HUES6 (cell line): ENCODE data around the gene RPS6KA5.

Experiments
- H3K27ac ChIP-seq: 2 replicates; pipeline ENCODE4 v1.7.0; 2013; ENCODE audit warnings: low read depth, mild to moderate bottlenecking, low read length, inconsistent platforms
- H3K27me3 ChIP-seq: 2 replicates; pipeline ENCODE4 v1.6.1; 2013; ENCODE audit warnings: low read length; ENCODE audit not compliant: control insufficient read depth, insufficient read depth
- H3K36me3 ChIP-seq: 2 replicates; pipeline ENCODE4 v1.6.1; 2013; ENCODE audit warnings: low read length; ENCODE audit not compliant: control insufficient read depth, insufficient read depth
- H3K4me1 ChIP-seq: 2 replicates; pipeline ENCODE4 v1.6.1; 2013; ENCODE audit warnings: low read length; ENCODE audit not compliant: control insufficient read depth, insufficient read depth
- H3K4me3 ChIP-seq: 2 replicates; pipeline ENCODE4 v1.5.1; 2013; ENCODE audit warnings: low read depth, low read length
- H3K9ac ChIP-seq: one replicate; pipeline ENCODE4 v1.6.1; 2013; ENCODE audit warnings: mild to moderate bottlenecking, low read length
- H3K9me3 ChIP-seq: 2 replicates; pipeline ENCODE4 v1.6.1; 2013; ENCODE audit warnings: low read depth, low read length; ENCODE audit not compliant: control insufficient read depth, insufficient read depth

Gene RPS6KA5

DNA sequence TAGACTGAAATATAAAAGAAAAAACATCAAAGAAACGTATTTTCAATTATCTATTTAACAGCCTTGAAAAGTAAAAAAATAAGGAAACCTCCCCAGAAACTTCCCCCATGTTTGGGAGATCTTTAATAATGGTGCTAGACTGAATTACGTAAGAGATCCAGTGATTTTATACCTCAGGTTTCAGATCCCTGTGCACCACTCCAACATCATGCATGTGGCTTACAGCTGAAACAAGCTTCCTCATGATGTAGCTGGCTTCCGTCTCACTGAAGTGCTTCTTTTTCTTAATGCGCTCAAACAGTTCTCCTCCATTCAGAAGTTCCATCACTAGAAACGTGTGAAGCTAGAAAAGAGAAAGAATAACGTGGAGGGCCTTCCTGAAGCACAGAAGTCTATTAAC, 166.2 kb downstream of the RPS6KA5 start:
- H3K9ac ChIP-seq: no peak overlapping the region
- H3K4me3 ChIP-seq: no peak overlapping the region
- no peaks in the 10 kb centered on the region for H3K36me3 ChIP-seq

GRCh38 chr14:90893510-90893909, 166.9 kb downstream of the RPS6KA5 start:
- Histone ChIP-seq H3K4me1 (no peaks in the 10 kb centered on the region; the same call in 1 of the 2 replicates), H3K36me3 (no peaks in the 10 kb centered on the region), H3K4me3 (no peak overlapping the region), H3K9ac (no peak overlapping the region), H3K27ac (no peak overlapping the region), H3K27me3 (no peaks in the 10 kb centered on the region), H3K9me3 (no peaks in the 10 kb centered on the region)

More for the DNA sequence above, 166.2 kb downstream of the RPS6KA5 start:
- Histone ChIP-seq H3K27ac (no peak overlapping the region), H3K27me3 (no peaks in the 10 kb centered on the region), H3K4me1 (peaks cover 4% of the 10 kb centered on the region; the same call in 1 of the 2 replicates), H3K9me3 (no peaks in the 10 kb centered on the region)

GRCh38 chr14:90892970-90893369, 167.5 kb downstream of the RPS6KA5 start:
- Histone ChIP-seq H3K27me3 (no peaks in the 10 kb centered on the region), H3K4me3 (no peak overlapping the region), H3K27ac (no peak overlapping the region), H3K36me3 (no peaks in the 10 kb centered on the region), H3K9me3 (no peaks in the 10 kb centered on the region), H3K4me1 (no peaks in the 10 kb centered on the region), H3K9ac (no peak overlapping the region)

GRCh38 chr14:90891326-90891725, 169.1 kb downstream of the RPS6KA5 start:
- Histone ChIP-seq H3K9me3 (no peaks in the 10 kb centered on the region), H3K27ac (no peak overlapping the region), H3K4me1 (no peaks in the 10 kb centered on the region), H3K9ac (no peak overlapping the region), H3K4me3 (no peak overlapping the region), H3K27me3 (no peaks in the 10 kb centered on the region), H3K36me3 (no peaks in the 10 kb centered on the region)

GRCh38 chr14:90890322-90891020, 170.0 kb downstream of the RPS6KA5 start:
- H3K9ac ChIP-seq: no peak overlapping the region
- no peaks in the 10 kb centered on the region for H3K4me1 ChIP-seq
- no peak overlapping the region for H3K4me3 ChIP-seq
- H3K27me3 ChIP-seq: no peaks in the 10 kb centered on the region
- H3K36me3 ChIP-seq: no peaks in the 10 kb centered on the region
- no peaks in the 10 kb centered on the region for H3K9me3 ChIP-seq
- H3K27ac ChIP-seq: no peak overlapping the region

GRCh38 chr14:90886297-90886815, 174.1 kb downstream of the RPS6KA5 start:
- H3K27ac ChIP-seq: no peak overlapping the region
- H3K36me3 ChIP-seq: no peaks in the 10 kb centered on the region
- H3K9ac ChIP-seq: no peak overlapping the region
- H3K4me1 ChIP-seq: peaks cover 6% of the 10 kb centered on the region; the same call in 1 of the 2 replicates
- no peak overlapping the region for H3K4me3 ChIP-seq
- no peaks in the 10 kb centered on the region for H3K27me3 ChIP-seq
- no peaks in the 10 kb centered on the region for H3K9me3 ChIP-seq

DNA sequence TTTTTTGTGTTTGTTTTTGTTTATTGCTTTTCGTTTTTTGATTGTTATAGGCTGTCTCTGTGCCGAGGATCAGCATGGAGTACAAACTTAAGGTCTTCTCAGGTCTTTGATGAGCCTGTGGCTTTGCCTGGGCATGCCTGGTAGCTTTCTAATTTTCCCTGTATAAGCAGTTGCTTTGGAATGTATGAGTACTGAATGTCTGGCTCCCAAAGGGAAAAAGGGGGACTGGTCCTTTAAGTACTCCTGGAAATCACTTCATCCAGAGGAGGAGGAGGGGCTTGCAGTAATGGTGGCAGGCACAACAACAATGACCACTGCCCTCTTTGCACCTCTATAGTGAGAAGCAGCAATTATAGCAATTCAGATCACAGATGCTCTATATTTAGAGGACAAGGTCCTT, 176.7 kb downstream of the RPS6KA5 start:
- Histone ChIP-seq H3K9me3 (no peaks in the 10 kb centered on the region), H3K27ac (peak overlapping the region; percentile 38; the same call in 1 of the 2 replicates), H3K4me1 (peaks cover 6% of the 10 kb centered on the region; the same call in 1 of the 2 replicates), H3K4me3 (no peak overlapping the region), H3K9ac (no peak overlapping the region), H3K27me3 (no peaks in the 10 kb centered on the region), H3K36me3 (no peaks in the 10 kb centered on the region)

DNA sequence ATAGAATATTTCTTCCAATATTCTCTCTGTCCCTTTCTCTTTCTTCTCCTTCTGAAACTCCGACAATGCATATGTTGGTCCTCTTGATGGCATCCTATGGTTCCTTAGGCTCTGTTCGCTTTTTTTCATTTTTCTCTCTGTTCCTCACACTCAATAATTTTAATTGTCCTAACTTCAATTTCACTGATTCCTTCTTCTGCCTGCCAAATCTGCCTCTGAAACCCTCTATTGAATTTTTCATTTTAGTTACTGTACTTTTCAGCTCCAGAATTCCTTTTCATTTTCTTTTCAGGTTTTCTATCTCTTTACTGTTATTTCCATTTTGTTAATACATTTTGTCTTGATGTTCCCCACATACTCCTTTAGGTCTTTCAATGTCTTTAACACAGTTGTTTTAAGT, 177.2 kb downstream of the RPS6KA5 start:
- Histone ChIP-seq H3K27ac (peak overlapping the region; percentile 38; the same call in 1 of the 2 replicates), H3K4me3 (no peak overlapping the region), H3K27me3 (no peaks in the 10 kb centered on the region), H3K36me3 (no peaks in the 10 kb centered on the region), H3K9ac (no peak overlapping the region), H3K4me1 (peaks cover 6% of the 10 kb centered on the region; the same call in 1 of the 2 replicates), H3K9me3 (no peaks in the 10 kb centered on the region)

DNA sequence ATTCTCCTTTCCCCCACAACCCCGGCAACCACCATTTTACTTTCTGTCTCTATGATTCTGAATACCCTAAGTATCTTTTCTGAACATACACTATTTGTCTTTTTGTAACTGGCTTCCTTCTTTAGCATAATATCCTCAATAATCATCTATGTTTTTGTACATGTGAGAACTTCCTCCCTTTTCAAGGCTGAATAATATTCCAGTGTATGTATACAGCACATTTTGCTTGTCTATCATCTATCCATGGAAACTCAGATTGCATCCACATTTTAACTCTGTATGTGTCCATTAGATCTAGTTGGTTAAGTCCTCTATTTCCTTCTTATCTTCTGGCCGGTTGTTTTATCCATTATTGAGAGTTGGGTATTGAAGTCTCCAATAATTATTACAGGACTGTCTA, 180.2 kb downstream of the RPS6KA5 start:
- Histone ChIP-seq H3K4me3 (no peak overlapping the region), H3K9ac (no peak overlapping the region), H3K27ac (no peak overlapping the region), H3K27me3 (no peaks in the 10 kb centered on the region), H3K4me1 (peaks cover 6% of the 10 kb centered on the region; the same call in 1 of the 2 replicates), H3K9me3 (no peaks in the 10 kb centered on the region), H3K36me3 (no peaks in the 10 kb centered on the region)

DNA sequence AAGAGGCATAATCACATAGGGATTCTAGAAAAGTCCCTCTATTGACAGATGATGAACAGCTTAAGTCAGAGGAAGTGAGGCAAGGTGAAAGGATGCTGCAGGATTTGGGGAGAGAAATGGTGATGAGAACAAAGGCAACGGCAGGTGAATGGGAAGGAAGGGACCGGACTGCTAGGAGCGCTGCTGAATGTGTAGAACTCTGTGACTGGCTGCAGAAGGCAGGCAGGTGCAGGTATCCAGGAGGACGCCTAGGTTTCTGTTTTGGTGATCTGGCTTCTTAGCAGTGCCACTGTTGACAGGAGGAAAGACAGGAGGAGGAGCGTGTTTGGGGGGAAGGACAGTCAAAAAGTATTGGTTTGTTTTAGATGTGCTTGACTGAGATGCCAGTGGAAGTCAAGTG, 185.8 kb downstream of the RPS6KA5 start:
- Histone ChIP-seq H3K9ac (no peak overlapping the region), H3K4me3 (no peak overlapping the region), H3K27me3 (no peaks in the 10 kb centered on the region), H3K36me3 (no peaks in the 10 kb centered on the region), H3K27ac (no peak overlapping the region), H3K4me1 (peaks cover 15% of the 10 kb centered on the region), H3K9me3 (no peaks in the 10 kb centered on the region)

DNA sequence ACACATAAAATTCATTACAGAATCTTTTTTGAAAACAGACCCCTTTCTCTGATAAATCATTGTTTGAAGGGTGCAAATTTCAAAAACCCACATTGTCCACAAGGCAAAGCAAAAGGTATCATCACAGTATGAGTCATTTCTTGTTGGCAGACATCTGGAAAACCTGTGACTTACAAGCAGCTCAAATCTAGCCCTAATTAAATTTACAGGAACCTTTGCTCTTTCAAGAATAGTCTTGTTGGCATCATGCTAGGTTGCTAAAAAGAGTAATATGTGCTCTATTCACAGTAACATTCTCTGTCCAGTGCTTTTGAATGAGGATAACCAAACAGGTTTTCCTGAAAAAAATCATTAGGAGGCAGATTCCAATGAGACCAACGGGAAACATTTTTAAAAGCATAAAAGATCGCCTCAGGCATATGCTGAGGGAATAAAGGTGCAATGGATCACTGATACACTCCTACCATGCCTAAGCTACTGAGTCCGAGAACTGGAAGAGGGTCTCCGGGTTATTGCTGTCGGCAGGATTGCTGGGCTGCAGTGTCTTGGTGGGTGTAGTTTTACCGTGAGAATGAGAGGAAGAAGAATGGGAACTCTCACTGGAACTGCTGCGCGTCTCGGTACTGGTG, 188.7 kb downstream of the RPS6KA5 start:
- Histone ChIP-seq H3K36me3 (no peaks in the 10 kb centered on the region), H3K4me1 (peaks cover 15% of the 10 kb centered on the region), H3K27me3 (no peaks in the 10 kb centered on the region), H3K4me3 (no peak overlapping the region), H3K27ac (no peak overlapping the region), H3K9ac (no peak overlapping the region), H3K9me3 (no peaks in the 10 kb centered on the region)
